Immature natural killer cell (primary cell): ENCODE data around the gene IL20. TPM values are rescaled to one million over a fixed set of nuclear protein-coding genes. Genes with fewer than 3 reads are reported as not detected.

Source experiments
- DNase-seq, 3 donors: peaks; one replicate each; pipeline ENCODE4 v3.0.0; 2022; ENCODE audit warnings: mixed read lengths in 1 of 3
- H3K27ac Mint-ChIP-seq, 6 donors: one replicate each; pipeline ENCODE4 v1.8.0; 2020; ENCODE audit warnings: mixed read lengths in 6 of 6, mild to moderate bottlenecking in 5 of 6, inconsistent platforms in 4 of 6, moderate library complexity in 3 of 6
- H3K27me3 Mint-ChIP-seq, 3 donors: one replicate each; pipeline ENCODE4 v1.8.0; 2020 to 2021; ENCODE audit warnings: low read depth in 3 of 3, mild to moderate bottlenecking in 3 of 3, mixed read lengths in 3 of 3, moderate library complexity in 3 of 3, inconsistent platforms in 1 of 3
- H3K36me3 Mint-ChIP-seq, 3 donors: one replicate each; pipeline ENCODE4 v1.8.0; 2020; ENCODE audit warnings: mixed read lengths in 3 of 3, inconsistent platforms in 2 of 3, mild to moderate bottlenecking in 2 of 3
- H3K4me1 Mint-ChIP-seq, 2 donors: one replicate each; pipeline ENCODE4 v1.8.0; 2020; ENCODE audit warnings: inconsistent platforms in 2 of 2, mild to moderate bottlenecking in 2 of 2, mixed read lengths in 2 of 2, moderate library complexity in 1 of 2
- H3K4me3 Mint-ChIP-seq, 5 donors: one replicate each; pipeline ENCODE4 v1.8.0; 2020; ENCODE audit warnings: mild to moderate bottlenecking in 5 of 5, mixed read lengths in 5 of 5, inconsistent platforms in 3 of 5, moderate library complexity in 3 of 5
- H3K9me3 Mint-ChIP-seq, 6 donors: one replicate each; pipeline ENCODE4 v1.8.0; 2020; ENCODE audit warnings: mild to moderate bottlenecking in 6 of 6, mixed read lengths in 6 of 6, inconsistent platforms in 4 of 6, moderate library complexity in 3 of 6
- polyA plus RNA-seq, 3 donors: library from polyadenylated mRNA; unstranded; fragments of 300-500 nt; fragmentation: Illumina TruSeq; gene quantifications; one replicate each; pipeline ENCODE4 v1.2.3, GENCODE V29; 2021

The IL20 gene
- polyA plus RNA-seq, 3 donors from 2014 or later = not detected

DNA sequence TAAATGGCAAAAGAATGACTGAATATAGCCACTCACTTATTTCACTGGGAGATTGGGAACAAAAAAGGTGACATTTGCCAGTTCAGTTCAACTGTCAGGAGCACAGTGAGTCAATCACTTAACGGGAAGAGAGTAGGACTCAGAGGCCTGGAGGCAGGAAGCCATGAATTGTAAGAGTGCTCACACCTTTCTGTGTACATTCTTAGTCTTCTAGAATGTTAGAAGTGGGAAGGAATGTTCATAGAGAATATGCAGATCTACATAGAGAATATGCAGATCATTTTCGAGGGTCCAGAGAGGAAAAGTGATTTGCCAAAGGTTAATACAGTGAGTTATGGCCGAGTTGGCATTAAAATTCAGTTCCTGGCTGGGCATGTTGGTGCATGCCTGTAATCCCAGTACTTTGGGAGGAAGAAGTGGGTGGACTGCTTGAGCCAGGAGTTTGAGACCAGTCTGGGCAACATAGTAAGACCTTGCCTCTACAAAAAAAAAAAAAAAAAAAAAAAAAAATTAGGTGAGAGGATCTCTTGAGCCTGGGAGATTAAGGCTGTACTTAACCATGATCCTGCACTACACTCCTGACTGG, 8.3 kb downstream of the IL20 start:
- H3K27ac Mint-ChIP-seq = no peak overlapping the region

DNA sequence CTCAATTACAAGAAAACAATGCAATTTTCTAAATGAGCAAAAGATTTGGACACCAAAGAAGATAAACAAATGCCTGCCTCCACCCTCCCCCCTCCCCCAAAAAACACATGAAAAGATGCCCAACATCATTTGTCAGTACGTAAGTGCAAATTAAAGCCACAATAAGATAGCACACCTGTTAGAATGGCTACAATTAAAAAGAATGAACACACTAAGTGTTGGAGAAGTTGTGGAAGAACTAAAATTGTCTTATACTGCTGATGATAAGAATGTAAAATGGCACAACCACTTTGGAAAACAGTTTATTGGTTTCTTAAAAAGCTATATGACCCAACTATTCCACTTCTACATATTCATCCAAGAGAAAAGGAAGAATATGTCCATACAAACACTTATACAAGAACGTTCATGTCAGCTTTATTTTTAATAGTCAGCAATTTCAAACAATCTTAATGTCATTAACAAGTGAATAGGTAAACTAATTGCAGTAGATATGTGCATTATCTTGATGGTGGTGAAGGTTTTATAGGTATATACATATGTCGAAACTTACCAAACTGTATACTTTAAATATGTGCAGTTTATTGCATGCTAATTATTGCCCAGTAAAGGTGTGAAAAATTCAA, 10.4 kb downstream of the IL20 start:
- H3K27ac Mint-ChIP-seq = no peak overlapping the region

More for the DNA sequence above, 8.3 kb downstream of the IL20 start:
- Mint-ChIP-seq H3K36me3 (peaks cover 15 to 21% (median 17%) of the 10 kb centered on the region in 3 donors), H3K27me3 (peaks cover 0 to 3% (median 1%) of the 10 kb centered on the region in 3 donors), H3K4me1 (no peaks in the 10 kb centered on the region), H3K4me3 (no peak overlapping the region), H3K9me3 (peaks cover 7 to 28% (median 15%) of the 10 kb centered on the region in 6 donors)
- DNase-seq = no peak

DNA sequence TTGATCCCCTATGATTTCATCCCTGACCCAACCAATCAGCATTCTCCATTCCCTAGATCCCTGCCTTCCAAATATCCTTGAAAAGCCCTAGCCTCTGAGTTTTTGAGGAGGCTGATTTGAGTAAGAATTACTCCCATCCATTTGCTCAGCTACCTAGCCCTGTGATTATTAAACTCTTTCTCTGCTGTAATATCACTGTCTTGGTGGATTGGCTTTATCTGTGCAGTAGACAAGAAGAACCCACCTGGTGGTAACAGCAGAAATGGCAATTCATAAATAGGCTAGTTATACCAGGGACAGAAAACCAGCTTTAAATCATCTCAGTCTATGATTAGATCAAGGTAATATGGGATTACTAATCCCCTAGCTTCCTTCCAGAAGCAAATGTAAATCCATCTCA, 13.0 kb downstream of the IL20 start:
- Mint-ChIP-seq H3K27ac (no peak overlapping the region), H3K4me1 (peaks cover 0 to 7% of the 10 kb centered on the region in 2 donors), H3K27me3 (peaks cover 0 to 3% (median 0%) of the 10 kb centered on the region in 3 donors), H3K4me3 (no peak overlapping the region), H3K9me3 (peaks cover 7 to 25% (median 15%) of the 10 kb centered on the region in 6 donors), H3K36me3 (peaks cover 16 to 21% (median 21%) of the 10 kb centered on the region in 3 donors)
- DNase-seq = no peak

More for the DNA sequence above, 10.4 kb downstream of the IL20 start:
- H3K4me1 Mint-ChIP-seq = no peaks in the 10 kb centered on the region
- no peak overlapping the region for H3K4me3 Mint-ChIP-seq
- H3K36me3 Mint-ChIP-seq = peaks cover 20 to 21% (median 21%) of the 10 kb centered on the region in 3 donors
- H3K9me3 Mint-ChIP-seq = peaks cover 7 to 28% (median 15%) of the 10 kb centered on the region in 6 donors
- no peak for DNase-seq
- peaks cover 0 to 3% (median under 1%) of the 10 kb centered on the region in 3 donors for H3K27me3 Mint-ChIP-seq

DNA sequence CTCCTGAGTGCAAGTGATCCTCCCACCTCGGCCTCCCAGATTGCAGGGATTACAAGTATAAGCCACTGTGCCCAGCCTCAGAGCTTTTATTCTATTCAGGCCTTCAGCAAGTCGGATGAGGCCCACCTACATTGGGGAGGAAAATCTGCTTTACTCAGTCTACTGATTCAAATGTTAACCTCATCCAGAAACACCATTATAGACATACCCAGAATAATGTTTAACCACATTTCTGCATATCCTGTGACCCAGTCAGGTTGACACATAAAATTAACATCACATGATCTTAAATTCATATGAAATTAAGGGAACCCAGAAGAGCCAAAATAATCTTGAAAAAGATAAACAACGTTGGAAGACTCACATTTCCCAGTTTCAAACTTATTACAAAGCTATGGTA, 14.9 kb downstream of the IL20 start:
- H3K27me3 Mint-ChIP-seq = peaks cover 0 to 3% (median 2%) of the 10 kb centered on the region in 3 donors
- DNase-seq = no peak
- peaks cover 5 to 20% of the 10 kb centered on the region in 2 donors for H3K4me1 Mint-ChIP-seq
- peaks cover 14 to 18% (median 17%) of the 10 kb centered on the region in 3 donors for H3K36me3 Mint-ChIP-seq
- peaks cover 7 to 21% (median 12%) of the 10 kb centered on the region in 6 donors for H3K9me3 Mint-ChIP-seq
- H3K4me3 Mint-ChIP-seq = no peak overlapping the region
- H3K27ac Mint-ChIP-seq = no peak overlapping the region

DNA sequence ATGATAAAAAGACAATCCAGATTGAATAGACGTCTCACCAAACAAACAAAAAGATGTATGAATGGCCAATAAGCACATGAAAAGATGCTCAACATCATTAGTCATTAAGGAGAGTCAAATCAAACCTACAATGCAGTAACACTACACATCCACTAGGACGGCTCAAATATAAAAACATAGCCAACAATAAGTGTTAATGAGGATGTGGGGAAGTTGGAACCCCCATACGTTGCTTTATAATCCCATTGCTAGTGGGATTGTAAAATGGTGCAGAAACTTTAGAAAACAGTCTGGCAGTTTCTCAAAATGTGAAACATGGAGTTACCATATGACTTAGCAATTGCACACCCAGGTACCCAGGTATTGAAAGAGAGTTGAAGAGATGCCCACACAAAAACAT, 17.1 kb downstream of the IL20 start:
- peaks cover 0 to 3% (median 3%) of the 10 kb centered on the region in 3 donors for H3K27me3 Mint-ChIP-seq
- H3K9me3 Mint-ChIP-seq = peaks cover 3 to 11% (median 8%) of the 10 kb centered on the region in 6 donors
- H3K27ac Mint-ChIP-seq = no peak overlapping the region
- no peak overlapping the region for H3K4me3 Mint-ChIP-seq
- H3K4me1 Mint-ChIP-seq = peaks cover 5 to 20% of the 10 kb centered on the region in 2 donors
- H3K36me3 Mint-ChIP-seq = peaks cover 10 to 19% (median 11%) of the 10 kb centered on the region in 3 donors
- DNase-seq = no peak

DNA sequence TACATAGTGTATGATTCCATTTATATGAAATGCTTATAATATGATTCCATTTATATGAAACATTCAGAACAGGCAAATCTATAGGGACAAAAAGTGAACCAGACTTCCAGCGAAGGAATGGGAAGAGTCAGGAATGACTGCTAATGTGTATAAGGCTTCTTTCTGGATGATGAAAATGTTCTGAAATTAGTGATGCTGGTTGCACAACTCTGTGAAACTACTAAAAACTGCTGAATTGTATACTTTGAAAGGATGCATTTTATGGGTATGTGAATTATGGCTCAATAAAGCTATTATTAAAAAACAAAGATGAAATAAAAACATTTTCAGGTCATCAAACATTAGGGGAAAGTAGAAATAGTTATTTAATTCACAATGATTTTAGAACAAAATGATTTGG, 17.7 kb downstream of the IL20 start:
- H3K9me3 Mint-ChIP-seq = peaks cover 2 to 5% (median 4%) of the 10 kb centered on the region in 6 donors
- H3K27me3 Mint-ChIP-seq = peaks cover 0 to 3% (median 3%) of the 10 kb centered on the region in 3 donors
- H3K4me3 Mint-ChIP-seq = no peak overlapping the region

DNA sequence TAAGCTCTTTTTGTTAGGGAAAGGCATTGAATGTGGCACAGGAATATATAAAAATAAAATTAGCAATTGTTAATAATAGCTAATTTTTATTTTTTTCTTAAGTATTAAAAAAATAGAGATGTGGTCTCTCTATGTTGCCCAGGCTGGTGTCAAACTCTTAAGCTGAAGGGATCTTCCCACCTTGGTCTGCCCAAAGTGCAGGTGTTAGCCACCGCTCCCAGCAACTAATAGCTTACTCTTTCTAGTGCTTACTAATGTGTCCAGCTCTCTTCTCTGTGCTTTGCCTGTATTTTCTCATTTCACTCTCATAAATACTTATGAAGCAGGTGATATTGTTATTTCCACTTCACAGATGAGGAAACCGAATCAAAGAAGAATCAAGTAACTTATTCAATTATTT, 18.5 kb downstream of the IL20 start:
- Mint-ChIP-seq H3K4me1 (peaks cover 5 to 20% of the 10 kb centered on the region in 2 donors), H3K9me3 (no peaks in the 10 kb centered on the region), H3K4me3 (peak overlapping the region in 1 of 5 donors; percentile 27), H3K36me3 (peaks cover 0 to 11% (median 5%) of the 10 kb centered on the region in 3 donors), H3K27ac (no peak overlapping the region), H3K27me3 (peaks cover 0 to 3% (median 3%) of the 10 kb centered on the region in 3 donors)
- DNase-seq = peak; percentile 11 to 22 (median 15)

More for the DNA sequence above, 17.7 kb downstream of the IL20 start:
- no peak overlapping the region for H3K27ac Mint-ChIP-seq
- no peak for DNase-seq
- peaks cover 5 to 16% (median 9%) of the 10 kb centered on the region in 3 donors for H3K36me3 Mint-ChIP-seq
- peaks cover 5 to 20% of the 10 kb centered on the region in 2 donors for H3K4me1 Mint-ChIP-seq

DNA sequence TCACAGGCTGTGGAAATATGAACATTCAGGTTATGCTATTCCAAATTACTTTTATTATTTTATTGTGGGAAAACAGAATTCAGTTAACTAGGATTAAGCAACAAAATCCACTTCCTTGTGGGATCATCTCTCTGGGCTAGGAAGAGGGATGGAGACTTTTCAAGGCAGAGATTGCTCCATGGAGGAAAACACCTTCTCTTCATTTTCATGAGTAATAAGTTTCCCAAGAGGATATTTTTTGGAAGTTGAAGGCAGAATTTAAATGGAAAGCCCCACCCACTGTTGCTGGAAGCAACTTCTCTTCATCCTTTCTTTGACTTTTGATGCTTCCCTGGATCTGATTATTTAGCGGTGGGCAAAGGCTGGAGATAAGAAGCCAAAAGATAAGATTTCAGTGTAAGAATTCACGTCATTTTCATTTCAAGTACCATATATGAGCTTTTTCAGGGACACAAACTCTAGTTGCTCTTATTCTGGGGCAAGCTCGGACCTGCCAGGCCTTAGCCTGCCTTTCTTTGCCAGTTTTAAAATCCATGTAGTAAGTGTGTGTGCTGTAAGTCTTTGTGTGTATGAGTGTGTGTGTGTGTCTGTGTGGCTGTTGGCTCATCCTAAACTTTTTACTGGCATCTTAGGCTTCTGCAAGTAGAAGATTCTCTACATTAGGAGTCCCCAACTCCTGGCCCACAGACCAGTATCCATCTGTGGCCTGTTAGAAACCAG, 20.1 kb downstream of the IL20 start:
- DNase-seq = no peak
- Mint-ChIP-seq H3K27ac (no peak overlapping the region), H3K4me1 (peaks cover 7 to 24% of the 10 kb centered on the region in 2 donors), H3K27me3 (peaks cover 0 to 6% (median 3%) of the 10 kb centered on the region in 3 donors), H3K36me3 (peaks cover 0 to 8% (median 4%) of the 10 kb centered on the region in 3 donors), H3K9me3 (no peaks in the 10 kb centered on the region), H3K4me3 (no peak overlapping the region)

DNA sequence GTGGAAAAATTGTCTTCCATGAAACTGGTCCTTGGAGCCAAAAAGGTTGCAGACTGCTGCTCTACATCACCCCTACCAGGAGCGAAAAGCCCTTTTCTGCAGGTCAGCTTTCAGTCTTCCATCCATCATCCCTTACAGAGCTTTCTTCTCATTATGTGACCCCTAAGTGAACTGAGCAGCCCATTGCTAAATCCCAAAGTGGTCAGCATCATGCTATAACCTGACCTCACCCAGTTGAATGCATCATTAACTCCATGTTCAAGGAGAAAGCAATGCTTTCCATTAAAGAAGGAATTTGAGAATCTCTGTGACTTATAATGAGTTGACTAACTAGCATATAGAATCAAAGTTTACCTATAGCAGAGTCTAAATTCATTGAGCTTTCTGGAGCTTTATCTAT, 21.4 kb downstream of the IL20 start:
- Mint-ChIP-seq H3K4me1 (peaks cover 11 to 32% of the 10 kb centered on the region in 2 donors), H3K4me3 (no peak overlapping the region), H3K27me3 (peaks cover 2 to 7% (median 3%) of the 10 kb centered on the region in 3 donors), H3K36me3 (peaks cover 4 to 8% (median 5%) of the 10 kb centered on the region in 3 donors), H3K9me3 (no peaks in the 10 kb centered on the region), H3K27ac (no peak overlapping the region)
- DNase-seq = no peak

DNA sequence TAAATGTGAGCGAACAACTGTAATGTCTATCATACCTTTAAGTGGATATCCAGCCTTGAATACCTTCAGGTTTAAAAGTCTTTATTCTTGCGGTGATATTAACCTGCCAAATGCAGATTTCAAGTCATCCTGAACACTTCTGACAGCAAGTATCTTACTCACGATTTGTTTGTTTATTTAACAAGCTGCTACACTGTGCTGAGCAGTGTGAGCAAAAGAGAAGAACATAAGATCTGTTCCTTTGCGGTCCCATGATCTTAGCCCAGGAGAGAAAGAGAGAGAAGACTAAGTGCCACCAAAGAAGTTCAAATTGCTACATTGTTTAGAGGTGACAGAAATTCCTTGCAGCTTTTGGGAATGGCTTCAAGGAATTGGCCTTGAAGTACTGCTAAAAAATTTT, 22.3 kb downstream of the IL20 start:
- DNase-seq = no peak
- Mint-ChIP-seq H3K4me1 (peaks cover 11 to 32% of the 10 kb centered on the region in 2 donors), H3K36me3 (peaks cover 4 to 8% (median 5%) of the 10 kb centered on the region in 3 donors), H3K9me3 (no peaks in the 10 kb centered on the region), H3K27ac (no peak overlapping the region), H3K27me3 (peaks cover 2 to 10% (median 3%) of the 10 kb centered on the region in 3 donors), H3K4me3 (no peak overlapping the region)

DNA sequence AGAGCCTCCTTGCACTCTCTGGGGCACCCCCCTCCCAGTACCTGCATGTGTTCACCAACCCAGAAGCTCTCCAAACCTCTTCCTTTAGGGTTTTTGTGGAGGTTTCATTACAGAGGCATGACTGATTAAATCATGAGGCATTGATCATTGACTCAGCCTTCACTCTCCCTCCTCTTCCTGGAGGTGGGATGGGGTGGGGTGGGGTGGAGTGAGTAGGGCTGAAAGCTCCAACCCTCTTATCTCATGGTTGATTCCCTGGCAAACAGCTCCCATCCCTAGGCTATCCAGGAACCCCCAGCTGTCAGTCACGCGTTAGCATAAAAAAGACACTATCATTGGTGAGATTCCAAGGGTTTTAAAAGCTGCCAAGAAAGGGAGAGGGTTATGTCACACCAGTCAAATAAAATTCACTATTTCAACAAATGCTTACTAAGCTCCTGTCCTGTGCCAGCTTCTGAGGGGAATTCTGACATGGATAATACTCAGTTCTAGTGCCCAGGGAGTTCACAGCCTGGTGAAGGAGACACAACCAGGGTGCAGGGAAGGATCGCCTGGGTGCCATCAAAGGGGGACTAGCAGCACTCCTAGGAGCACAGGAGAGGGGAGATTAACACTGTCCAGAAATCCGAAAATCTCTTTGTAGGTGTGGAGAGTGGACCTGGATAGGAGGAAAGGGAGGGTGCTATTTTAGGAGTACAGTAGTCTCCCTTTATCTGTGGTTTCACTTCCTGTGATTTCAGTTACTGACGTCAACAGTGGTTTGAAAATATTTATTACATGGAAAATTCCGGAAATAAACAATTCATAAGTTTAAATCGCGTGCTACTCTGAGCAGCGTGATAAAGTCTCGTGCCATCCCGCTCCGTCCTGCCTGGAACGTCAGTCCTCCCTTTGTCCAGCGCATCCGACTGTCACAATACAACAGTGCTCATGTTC, 25.0 kb downstream of the IL20 start:
- Mint-ChIP-seq H3K27me3 (peaks cover 0 to 12% (median 2%) of the 10 kb centered on the region in 3 donors), H3K9me3 (no peaks in the 10 kb centered on the region), H3K4me1 (peaks cover 6 to 12% of the 10 kb centered on the region in 2 donors), H3K4me3 (no peak overlapping the region), H3K36me3 (peaks cover 5 to 8% (median 8%) of the 10 kb centered on the region in 3 donors), H3K27ac (peak overlapping the region in 3 of 6 donors; percentile 8 to 54 (median 13))
- DNase-seq = no peak

DNA sequence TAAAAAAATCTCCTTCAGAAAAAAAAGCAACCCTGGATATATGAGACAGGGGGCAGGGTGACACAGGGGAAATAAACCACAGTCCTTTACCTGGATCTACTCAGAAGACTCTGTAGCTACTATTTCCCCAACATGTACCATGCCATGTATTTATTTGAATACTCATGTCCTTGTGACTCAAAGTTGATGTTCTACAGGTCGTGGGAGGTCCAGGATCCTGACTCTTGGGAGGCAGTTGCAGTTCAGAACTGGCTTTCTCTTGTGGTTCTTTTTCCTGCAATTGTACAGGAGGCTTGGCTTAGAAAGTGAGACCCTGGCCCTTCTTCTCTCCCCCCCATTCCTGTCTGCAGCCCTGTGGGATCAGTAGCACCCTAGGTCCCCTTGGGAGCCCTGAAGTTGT, 26.0 kb downstream of the IL20 start:
- no peak overlapping the region for H3K4me3 Mint-ChIP-seq

More for the DNA sequence above, 26.0 kb downstream of the IL20 start:
- peak overlapping the region in 1 of 6 donors; percentile 15 for H3K27ac Mint-ChIP-seq
- peaks cover 0 to 10% (median 2%) of the 10 kb centered on the region in 3 donors for H3K27me3 Mint-ChIP-seq
- peaks cover 5 to 8% (median 7%) of the 10 kb centered on the region in 3 donors for H3K36me3 Mint-ChIP-seq
- DNase-seq = no peak
- H3K9me3 Mint-ChIP-seq = no peaks in the 10 kb centered on the region
- H3K4me1 Mint-ChIP-seq = peaks cover 6 to 12% of the 10 kb centered on the region in 2 donors
